ENCODE results near the gene QRICH2.

DNA sequence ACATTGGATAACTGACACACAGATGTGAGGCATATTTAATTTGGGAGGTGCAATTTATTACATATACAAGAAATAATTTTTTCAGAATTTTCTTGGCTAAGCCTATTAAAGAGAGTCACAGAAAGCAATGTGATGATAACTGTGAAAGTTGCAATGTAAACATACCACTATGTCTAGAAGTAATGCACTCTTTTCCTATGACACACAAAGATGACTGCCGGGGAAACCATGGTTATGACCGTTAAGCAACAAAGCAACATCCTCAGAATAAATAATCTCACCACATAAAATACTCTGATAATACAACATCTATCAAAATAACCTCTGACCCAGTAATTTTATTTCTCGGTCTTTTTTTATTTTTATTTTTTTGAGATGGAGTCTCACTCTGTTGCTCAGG lies 10.5 kb upstream of the QRICH2 start:
- TF ChIP-seq, protein P1, sequence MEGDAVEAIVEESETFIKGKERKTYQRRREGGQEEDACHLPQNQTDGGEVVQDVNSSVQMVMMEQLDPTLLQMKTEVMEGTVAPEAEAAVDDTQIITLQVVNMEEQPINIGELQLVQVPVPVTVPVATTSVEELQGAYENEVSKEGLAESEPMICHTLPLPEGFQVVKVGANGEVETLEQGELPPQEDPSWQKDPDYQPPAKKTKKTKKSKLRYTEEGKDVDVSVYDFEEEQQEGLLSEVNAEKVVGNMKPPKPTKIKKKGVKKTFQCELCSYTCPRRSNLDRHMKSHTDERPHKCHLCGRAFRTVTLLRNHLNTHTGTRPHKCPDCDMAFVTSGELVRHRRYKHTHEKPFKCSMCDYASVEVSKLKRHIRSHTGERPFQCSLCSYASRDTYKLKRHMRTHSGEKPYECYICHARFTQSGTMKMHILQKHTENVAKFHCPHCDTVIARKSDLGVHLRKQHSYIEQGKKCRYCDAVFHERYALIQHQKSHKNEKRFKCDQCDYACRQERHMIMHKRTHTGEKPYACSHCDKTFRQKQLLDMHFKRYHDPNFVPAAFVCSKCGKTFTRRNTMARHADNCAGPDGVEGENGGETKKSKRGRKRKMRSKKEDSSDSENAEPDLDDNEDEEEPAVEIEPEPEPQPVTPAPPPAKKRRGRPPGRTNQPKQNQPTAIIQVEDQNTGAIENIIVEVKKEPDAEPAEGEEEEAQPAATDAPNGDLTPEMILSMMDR (conservative IDR thresholded peaks at IDR 0.05; ENCODE audit: low read length), result no peak
- TF ChIP-seq EZH2phosphoT487 (IDR thresholded peaks at IDR 0.05; ENCODE audit: borderline replicate concordance, low read depth, low read length), result no peak
